HepG2 (cell line): ENCODE results near the gene TMA7B. TPM values are rescaled to one million over a fixed set of nuclear protein-coding genes. Genes with fewer than 3 reads are reported as not detected.

Experiments used
- ATAC-seq: fragments of 200-7000 bp; cut with Tn5 transposase; 3 replicates; pipeline ENCODE4 v1.9.1; 2020; ENCODE audit warnings: mild to moderate bottlenecking, moderate library complexity
- BruUV-seq: library from RNA; stranded (reverse); fragments of 400-500 nt; replicated peaks from 2 replicates; lab custom pipeline; 2021; lab: Mats Ljungman, UMichigan
- CTCF ChIA-PET: fragments of 300-600 bp; formaldehyde crosslinking; extraction: SDS; loops from one replicate; lab custom pipeline; 2021; ENCODE audit warnings: low total read pairs, inconsistent platforms, low intra/inter-chr PET ratio; lab: Yijun Ruan, JAX
- POLR2A ChIA-PET: fragments of 350-600 bp; sonication (Branson Sonifier 250); formaldehyde crosslinking; loops from one replicate; lab custom pipeline; 2020; ENCODE audit warnings: antibody characterized with exemption, inconsistent platforms; lab: Yijun Ruan, JAX
- DNase-seq: peaks from one replicate; pipeline ENCODE4 v3.0.0-alpha.2; 2015; ENCODE audit warnings: low spot score
- FAIRE-seq: peaks from 3 replicates; lab custom pipeline; 2011; peaks lifted over from hg19 to GRCh38; lab: Jason Lieb, UNC
- H2AFZ ChIP-seq: one replicate; pipeline ENCODE4 v1.6.1; 2011; ENCODE audit warnings: low read length, inconsistent platforms
- H3K27ac ChIP-seq: fragments of 300-600 bp; 3 replicates; pipeline ENCODE4 v1.8.0; 2011; ENCODE audit warnings: mixed run types, mild to moderate bottlenecking, mixed read lengths, low read length, inconsistent platforms; ENCODE audit not compliant: insufficient read depth; ENCODE audit errors: extremely low read length
- H3K27me3 ChIP-seq, 2 experiments: fragments of 200-600 bp in 1 of 2; 2 replicates in 1 of 2; 3 replicates in 1 of 2; pipeline versions ENCODE4 v1.6.0 to v1.8.0; 2011; ENCODE audit warnings: low read length in 2 of 2, mild to moderate bottlenecking in 2 of 2, moderate library complexity in 2 of 2, inconsistent platforms in 1 of 2; ENCODE audit not compliant: insufficient read depth in 2 of 2, control insufficient read depth in 1 of 2
- H3K36me3 ChIP-seq, 2 experiments: fragments of 200-600 bp in 1 of 2; replicated peaks in 1 of 2; 2 replicates in 1 of 2; 3 replicates in 1 of 2; pipeline versions ENCODE4 v1.5.1 to v1.8.0; 2011; ENCODE audit warnings: low read length in 2 of 2, inconsistent platforms in 1 of 2; ENCODE audit not compliant: insufficient read depth in 2 of 2, control insufficient read depth in 1 of 2
- H3K4me1 ChIP-seq: 2 replicates; pipeline ENCODE4 v1.5.1; 2012; ENCODE audit warnings: low read length, inconsistent platforms; ENCODE audit not compliant: insufficient read depth
- H3K4me2 ChIP-seq: 2 replicates; pipeline ENCODE4 v1.6.0; 2011; ENCODE audit warnings: low read depth, low read length, inconsistent platforms
- H3K4me3 ChIP-seq, 3 experiments: fragments of 200-600 bp in 1 of 3; sonication (generic), shearing (Covaris generic) in 1 of 3; replicated peaks in 1 of 3; 2 replicates each; pipeline ENCODE4 v1.5.1; 2011 to 2016; ENCODE audit warnings: low read length in 3 of 3, inconsistent platforms in 2 of 3, low read depth in 2 of 3, mild to moderate bottlenecking in 2 of 3, control low read depth in 1 of 3, mixed read lengths in 1 of 3; ENCODE audit not compliant: insufficient read depth in 1 of 3
- H3K79me2 ChIP-seq: one replicate; pipeline ENCODE4 v1.6.1; 2011; ENCODE audit warnings: low read length, inconsistent platforms; ENCODE audit not compliant: insufficient read depth
- H3K9ac ChIP-seq: 2 replicates; pipeline ENCODE4 v1.6.0; 2011; ENCODE audit warnings: mild to moderate bottlenecking, low read depth, low read length, inconsistent platforms; ENCODE audit not compliant: insufficient read depth
- H3K9me3 ChIP-seq: 2 replicates; pipeline ENCODE4 v1.5.1; 2012; ENCODE audit warnings: mild to moderate bottlenecking, low read length
- H4K20me1 ChIP-seq: 2 replicates; pipeline ENCODE4 v1.6.0; 2011; ENCODE audit warnings: inconsistent platforms, mild to moderate bottlenecking, low read length, moderate library complexity; ENCODE audit not compliant: insufficient read depth
- DDIT3 ChIP-seq: sonication (generic); formaldehyde crosslinking; IDR thresholded peaks from 2 replicates; pipeline ENCODE4 v1.4.0; 2020; ENCODE audit warnings: mild to moderate bottlenecking, missing genetic modification reagents
- GRHL1 ChIP-seq: sonication (generic); formaldehyde crosslinking; conservative IDR thresholded peaks from 2 replicates; pipeline ENCODE4 v1.8.0; 2022; ENCODE audit warnings: missing genetic modification reagents
- KMT2B ChIP-seq: IDR thresholded peaks from 2 replicates; pipeline ENCODE4 v1.6.1; 2016; ENCODE audit warnings: missing genetic modification reagents, missing compliant biosample characterization
- MXD4 ChIP-seq: IDR thresholded peaks from 2 replicates; pipeline ENCODE4 v1.6.1; 2016; ENCODE audit warnings: mild to moderate bottlenecking, missing biosample characterization, missing genetic modification reagents
- RARG ChIP-seq: sonication (generic); formaldehyde crosslinking; IDR thresholded peaks from 2 replicates; pipeline ENCODE4 v1.4.0; 2020; ENCODE audit warnings: low read depth, mild to moderate bottlenecking, missing genetic modification reagents
- RBFOX2 ChIP-seq: fragments of 200-400 bp; formaldehyde crosslinking; IDR thresholded peaks from 2 replicates; pipeline ENCODE4 v1.6.1; 2017; ENCODE audit warnings: low read depth, mild to moderate bottlenecking, low read length
- TOE1 ChIP-seq: sonication (generic); formaldehyde crosslinking; IDR thresholded peaks from 2 replicates; pipeline ENCODE4 v1.4.0; 2020; ENCODE audit warnings: mild to moderate bottlenecking, missing genetic modification reagents
- ZNF17 ChIP-seq: sonication (generic); formaldehyde crosslinking; IDR thresholded peaks from 2 replicates; pipeline ENCODE4 v1.5.0; 2020; ENCODE audit warnings: mild to moderate bottlenecking, missing genetic modification reagents
- WGBS: methylation state at CpG from one replicate; pipeline ENCODE4 v1.1.6; 2017; ENCODE audit warnings: low lambda C conversion rate; 5-methylcytosine and 5-hydroxymethylcytosine counted together
- in situ Hi-C: cut with HindIII; loops from 2 replicates; pipeline ENCODE4 v1.10.0; 2017; ENCODE audit warnings: low pct_unique_long_range_greater_than_20kb; ENCODE audit not compliant: extremely low pct_ligation_motif_present
- intact Hi-C: fragments of 100-400 bp; cut with micrococcal nuclease; formaldehyde crosslinking; loops from one replicate; pipeline ENCODE4 v1.10.0; 2022; ENCODE audit not compliant: unreplicated experiment
- polyA plus RNA-seq, 8 experiments: library from polyadenylated mRNA; depleted of rRNA in 3 of 8; stranded (reverse) in 7 of 8; unstranded in 1 of 8; fragments of >200 nt; fragmentation: Illumina TruSeq in 4 of 8; extraction: Trizol in 4 of 8; gene quantifications; 2 replicates each; pipeline versions ENCODE4 v1.2.1 to v1.2.3, GENCODE V29; 2011 to 2016; ENCODE audit warnings: low read depth in 4 of 8, missing spikeins in 1 of 8, mixed read lengths in 1 of 8; ENCODE audit not compliant: insufficient read depth in 1 of 8
- total RNA-seq, 5 experiments: library from RNA; depleted of rRNA; stranded (reverse); fragments of >200 nt; fragmentation: Illumina TruSeq; extraction: Trizol; gene quantifications; 2 replicates each; pipeline ENCODE4 v1.2.3, GENCODE V29; 2016; ENCODE audit warnings: low read depth in 1 of 5
- TF ChIP-seq, protein P1 (sequence below): sonication (generic); formaldehyde crosslinking; IDR thresholded peaks from 2 replicates; pipeline ENCODE4 v1.5.0; 2020; ENCODE audit warnings: mild to moderate bottlenecking, missing genetic modification reagents

Gene TMA7B
- total and polyA plus RNA-seq, 2 of the 13 experiments (the other 11 are each of a cell fraction or from before 2014, with no cell fraction given): not detected

GRCh38 chr22:39972641-39973040 lies 12.4 kb downstream of the TMA7B start:
- ChIA-PET CTCF (no interaction called here), POLR2A (no interaction called here)
- BruUV-seq: no TSS peak
- Histone ChIP-seq H3K36me3 (no peaks in the 10 kb centered on the region), H3K9me3 (no peaks in the 10 kb centered on the region), H3K9ac (no peak overlapping the region), H3K79me2 (no peaks in the 10 kb centered on the region), H3K4me1 (no peaks in the 10 kb centered on the region), H3K27me3 (peaks cover 8 to 41% of the 10 kb centered on the region in 2 experiments; a peak in 4 of 5 replicates), H3K27ac (no peak overlapping the region), H4K20me1 (no peaks in the 10 kb centered on the region), H3K4me3 (no peak overlapping the region), H2AFZ (no peak overlapping the region), H3K4me2 (no peak overlapping the region)
- 31% methylated on average over 5 of the region's 5 CpGs for WGBS
- TF ChIP-seq TOE1 (no peak), KMT2B (CRISPR knock-in tag) (no peak), MXD4 (CRISPR knock-in tag) (no peak), RARG (no peak), ZNF17 (CRISPR knock-in tag) (no peak), GRHL1 (no peak), RBFOX2 (no peak), DDIT3 (CRISPR knock-in tag) (no peak)
- TF ChIP-seq, protein P1, sequence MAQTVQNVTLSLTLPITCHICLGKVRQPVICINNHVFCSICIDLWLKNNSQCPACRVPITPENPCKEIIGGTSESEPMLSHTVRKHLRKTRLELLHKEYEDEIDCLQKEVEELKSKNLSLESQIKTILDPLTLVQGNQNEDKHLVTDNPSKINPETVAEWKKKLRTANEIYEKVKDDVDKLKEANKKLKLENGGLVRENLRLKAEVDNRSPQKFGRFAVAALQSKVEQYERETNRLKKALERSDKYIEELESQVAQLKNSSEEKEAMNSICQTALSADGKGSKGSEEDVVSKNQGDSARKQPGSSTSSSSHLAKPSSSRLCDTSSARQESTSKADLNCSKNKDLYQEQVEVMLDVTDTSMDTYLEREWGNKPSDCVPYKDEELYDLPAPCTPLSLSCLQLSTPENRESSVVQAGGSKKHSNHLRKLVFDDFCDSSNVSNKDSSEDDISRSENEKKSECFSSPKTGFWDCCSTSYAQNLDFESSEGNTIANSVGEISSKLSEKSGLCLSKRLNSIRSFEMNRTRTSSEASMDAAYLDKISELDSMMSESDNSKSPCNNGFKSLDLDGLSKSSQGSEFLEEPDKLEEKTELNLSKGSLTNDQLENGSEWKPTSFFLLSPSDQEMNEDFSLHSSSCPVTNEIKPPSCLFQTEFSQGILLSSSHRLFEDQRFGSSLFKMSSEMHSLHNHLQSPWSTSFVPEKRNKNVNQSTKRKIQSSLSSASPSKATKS (CRISPR knock-in tag): no peak
- intact Hi-C loops: no loop called here
- no peak for ATAC-seq
- no peak for DNase-seq
- in situ Hi-C loops: no loop called here
- FAIRE-seq: no peak
